ENCODE results near the gene MAP3K3.

MAP3K3 gene

GRCh38 chr17:63653050-63653449 is 30.8 kb downstream of the MAP3K3 start:
- DNase-seq = peak in 1 of 2 experiments; percentile 20

- no peak for DNase-seq
These were observed 35.6 kb downstream of the MAP3K3 start for GRCh38 chr17:63657786-63658185.

GRCh38 chr17:63658366-63658765 is 36.1 kb downstream of the MAP3K3 start:
- no peak for DNase-seq

GRCh38 chr17:63659850-63660249 is 37.6 kb downstream of the MAP3K3 start:
- DNase-seq = no peak

- no peak for DNase-seq
These were observed 43.5 kb downstream of the MAP3K3 start for GRCh38 chr17:63665527-63666214.

GRCh38 chr17:63672856-63673255 is 50.6 kb downstream of the MAP3K3 start:
- DNase-seq = peak in 1 of 2 experiments; percentile 25

GRCh38 chr17:63675231-63675606 is 53.0 kb downstream of the MAP3K3 start:
- no peak for DNase-seq

GRCh38 chr17:63675607-63676546 is 53.7 kb downstream of the MAP3K3 start:
- DNase-seq = peak; percentile 79 to 82

GRCh38 chr17:63676584-63676983 is 54.4 kb downstream of the MAP3K3 start:
- no peak for DNase-seq

- no peak for DNase-seq
These were observed 57.0 kb downstream of the MAP3K3 start for GRCh38 chr17:63679214-63679613.

GRCh38 chr17:63680700-63681099 is 58.5 kb downstream of the MAP3K3 start:
- no peak for DNase-seq

- no peak for DNase-seq
These were observed 59.3 kb downstream of the MAP3K3 start for GRCh38 chr17:63681530-63681929.

- no peak for DNase-seq
These were observed 60.2 kb downstream of the MAP3K3 start for GRCh38 chr17:63682441-63682840.

GRCh38 chr17:63682981-63683380 is 60.8 kb downstream of the MAP3K3 start:
- DNase-seq = no peak

GRCh38 chr17:63685041-63685440 is 62.8 kb downstream of the MAP3K3 start:
- DNase-seq = no peak

- DNase-seq = no peak
These were observed 63.4 kb downstream of the MAP3K3 start for GRCh38 chr17:63685578-63685977.

- no peak for DNase-seq
These were observed 64.0 kb downstream of the MAP3K3 start for GRCh38 chr17:63686138-63686685.

GRCh38 chr17:63688396-63689020 is 66.3 kb downstream of the MAP3K3 start:
- DNase-seq = no peak

GRCh38 chr17:63689479-63689878 is 67.3 kb downstream of the MAP3K3 start:
- DNase-seq = no peak

- peak in 1 of 2 experiments; percentile 21 for DNase-seq
These were observed 70.1 kb downstream of the MAP3K3 start for GRCh38 chr17:63692195-63692816.

- no peak for DNase-seq
These were observed 71.3 kb downstream of the MAP3K3 start for GRCh38 chr17:63693411-63694113.
